ENCODE data around the gene OR51Q1.

OR51Q1 gene

GRCh38 chr11:5421811-5422210 is at the start of gene OR51Q1:
Gene OR51Q1, plus strand, starts transcription at chr11:5422111. Its CDS starts 90 bp downstream, at chr11:5422201.
- no peak for DNase-seq

GRCh38 chr11:5380740-5381342 is 41.1 kb upstream of the OR51Q1 start:
- peak; percentile 3 for DNase-seq

- DNase-seq = no peak
Measured at GRCh38 chr11:5383576-5383975, 38.3 kb upstream of the OR51Q1 start, which contains the start of gene OR51M1. Gene OR51M1, plus strand, starts transcription at chr11:5383812. Its CDS starts 5,587 bp downstream, at chr11:5389399.

GRCh38 chr11:5384335-5384734 is 37.6 kb upstream of the OR51Q1 start:
- DNase-seq = no peak

GRCh38 chr11:5390210-5390609 is 31.7 kb upstream of the OR51Q1 start:
- no peak for DNase-seq

GRCh38 chr11:5394091-5394490 is 27.8 kb upstream of the OR51Q1 start:
- no peak for DNase-seq

- no peak for DNase-seq
Measured at GRCh38 chr11:5398936-5399335, 23.0 kb upstream of the OR51Q1 start.

GRCh38 chr11:5405173-5405572 is 16.7 kb upstream of the OR51Q1 start:
- no peak for DNase-seq

GRCh38 chr11:5420993-5421392 is 918 bp upstream of the OR51Q1 start:
- DNase-seq = no peak

- no peak for DNase-seq
Measured at GRCh38 chr11:5423131-5423530, 1.2 kb downstream of the OR51Q1 start.

- no peak for DNase-seq
Measured at GRCh38 chr11:5441414-5441813, 19.5 kb downstream of the OR51Q1 start, which contains the start of gene OR51I1. Gene OR51I1, minus strand, starts transcription at chr11:5441514. Its CDS starts 0 bp downstream, at chr11:5441514.

- no peak for DNase-seq
Measured at GRCh38 chr11:5443835-5444393, 22.0 kb downstream of the OR51Q1 start.

GRCh38 chr11:5449023-5449422 is 27.1 kb downstream of the OR51Q1 start, which contains the start of gene OR51I2:
Gene OR51I2, plus strand, starts transcription at chr11:5449323. Its CDS starts 4,166 bp downstream, at chr11:5453489.
- DNase-seq = no peak

GRCh38 chr11:5449432-5449831 is 27.5 kb downstream of the OR51Q1 start:
- no peak for DNase-seq

GRCh38 chr11:5460983-5461621 is 39.2 kb downstream of the OR51Q1 start:
- no peak for DNase-seq

- no peak for DNase-seq
Measured at GRCh38 chr11:5467527-5467926, 45.6 kb downstream of the OR51Q1 start.
